Measurements from ENCODE around the gene LDLRAD1. TPM values are rescaled to one million over a fixed set of nuclear protein-coding genes. Genes with fewer than 3 reads are reported as not detected.
A peak's percentile ranks its signal among the peaks of the same experiment; 100 is the strongest.

LDLRAD1 gene
- total RNA-seq, 6 donors from 2014 or later: 0.46 to 27.4 (median 7.9) TPM

DNA sequence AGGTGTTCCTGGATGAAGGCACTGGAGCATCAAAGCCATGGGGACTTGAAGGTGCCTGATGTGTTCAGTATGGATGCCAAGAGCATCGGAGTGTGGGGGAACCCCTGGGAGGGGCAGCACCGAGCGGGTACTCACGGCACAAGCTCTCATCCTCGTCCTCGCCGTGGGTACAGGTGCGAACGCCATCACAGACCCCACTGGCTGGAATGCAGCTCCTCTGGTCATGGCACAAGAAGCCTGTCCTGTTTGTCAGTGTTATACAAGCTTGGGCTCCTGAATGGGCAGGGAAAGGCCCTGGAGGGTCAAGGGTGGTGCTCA lies 6.0 kb downstream of the LDLRAD1 start:
- WGBS, 2 donors: 80 to 98% methylated on average over 9 of the region's 9 CpGs

DNA sequence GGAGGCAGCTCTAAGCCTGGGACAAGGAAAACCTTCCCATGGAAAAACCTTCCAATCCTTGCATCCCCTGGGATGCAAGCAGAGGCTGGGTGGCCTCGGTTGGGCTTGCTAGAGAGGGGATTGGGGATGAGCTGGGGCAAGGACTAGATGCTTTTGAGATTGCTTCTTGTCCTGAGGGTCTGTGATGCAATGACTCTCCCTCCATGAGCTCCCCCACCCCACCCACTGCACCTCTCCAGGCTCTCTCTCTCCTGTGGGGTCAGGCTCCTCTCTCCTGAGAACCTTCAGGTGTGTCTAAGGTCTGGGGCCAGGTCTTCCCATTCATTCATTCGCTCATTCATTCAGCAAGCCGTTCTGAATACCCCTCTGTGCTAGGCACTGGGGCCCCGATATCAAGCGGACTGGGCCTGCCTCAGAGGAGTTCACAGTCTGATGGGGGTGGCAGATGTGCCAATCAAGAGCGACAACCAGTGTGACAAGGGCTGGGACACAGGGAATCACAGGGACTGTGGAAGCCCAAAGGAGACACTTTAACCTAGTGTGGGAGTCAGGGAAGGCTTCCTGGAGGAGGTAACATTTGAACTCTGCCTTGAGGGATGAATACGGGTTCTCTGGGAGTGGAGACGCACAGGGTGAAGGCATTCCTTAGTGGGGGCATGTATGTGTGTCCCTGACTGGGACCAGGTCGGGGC lies 6.5 kb downstream of the LDLRAD1 start:
- 80 to 84% methylated on average over 8 to 9 of the region's 9 CpGs for WGBS, 2 donors

More for the DNA sequence above, 6.0 kb downstream of the LDLRAD1 start:
- H3K4me1 ChIP-seq: peaks cover 0 to 9% (median 0%) of the 10 kb centered on the region in 4 donors
- H3K36me3 ChIP-seq: no peaks in the 10 kb centered on the region
- H3K9me3 ChIP-seq: no peaks in the 10 kb centered on the region
- no peaks in the 10 kb centered on the region for H3K27me3 ChIP-seq
- H3K4me3 ChIP-seq: no peak overlapping the region
- DNase-seq (peak in 1 of 2 donors; percentile 29), ATAC-seq (ENCODE audit: low FRiP score in 2 of 2) (no peak)
- no peak overlapping the region for H3K27ac ChIP-seq
- TF ChIP-seq, protein P1, sequence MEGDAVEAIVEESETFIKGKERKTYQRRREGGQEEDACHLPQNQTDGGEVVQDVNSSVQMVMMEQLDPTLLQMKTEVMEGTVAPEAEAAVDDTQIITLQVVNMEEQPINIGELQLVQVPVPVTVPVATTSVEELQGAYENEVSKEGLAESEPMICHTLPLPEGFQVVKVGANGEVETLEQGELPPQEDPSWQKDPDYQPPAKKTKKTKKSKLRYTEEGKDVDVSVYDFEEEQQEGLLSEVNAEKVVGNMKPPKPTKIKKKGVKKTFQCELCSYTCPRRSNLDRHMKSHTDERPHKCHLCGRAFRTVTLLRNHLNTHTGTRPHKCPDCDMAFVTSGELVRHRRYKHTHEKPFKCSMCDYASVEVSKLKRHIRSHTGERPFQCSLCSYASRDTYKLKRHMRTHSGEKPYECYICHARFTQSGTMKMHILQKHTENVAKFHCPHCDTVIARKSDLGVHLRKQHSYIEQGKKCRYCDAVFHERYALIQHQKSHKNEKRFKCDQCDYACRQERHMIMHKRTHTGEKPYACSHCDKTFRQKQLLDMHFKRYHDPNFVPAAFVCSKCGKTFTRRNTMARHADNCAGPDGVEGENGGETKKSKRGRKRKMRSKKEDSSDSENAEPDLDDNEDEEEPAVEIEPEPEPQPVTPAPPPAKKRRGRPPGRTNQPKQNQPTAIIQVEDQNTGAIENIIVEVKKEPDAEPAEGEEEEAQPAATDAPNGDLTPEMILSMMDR (IDR thresholded peaks at IDR 0.05): no peak
- TF ChIP-seq POLR2AphosphoS5 (IDR thresholded peaks at IDR 0.05) (no peak), POLR2A (IDR thresholded peaks at IDR 0.05) (no peak), EP300 (IDR thresholded peaks at IDR 0.05) (no peak)

DNA sequence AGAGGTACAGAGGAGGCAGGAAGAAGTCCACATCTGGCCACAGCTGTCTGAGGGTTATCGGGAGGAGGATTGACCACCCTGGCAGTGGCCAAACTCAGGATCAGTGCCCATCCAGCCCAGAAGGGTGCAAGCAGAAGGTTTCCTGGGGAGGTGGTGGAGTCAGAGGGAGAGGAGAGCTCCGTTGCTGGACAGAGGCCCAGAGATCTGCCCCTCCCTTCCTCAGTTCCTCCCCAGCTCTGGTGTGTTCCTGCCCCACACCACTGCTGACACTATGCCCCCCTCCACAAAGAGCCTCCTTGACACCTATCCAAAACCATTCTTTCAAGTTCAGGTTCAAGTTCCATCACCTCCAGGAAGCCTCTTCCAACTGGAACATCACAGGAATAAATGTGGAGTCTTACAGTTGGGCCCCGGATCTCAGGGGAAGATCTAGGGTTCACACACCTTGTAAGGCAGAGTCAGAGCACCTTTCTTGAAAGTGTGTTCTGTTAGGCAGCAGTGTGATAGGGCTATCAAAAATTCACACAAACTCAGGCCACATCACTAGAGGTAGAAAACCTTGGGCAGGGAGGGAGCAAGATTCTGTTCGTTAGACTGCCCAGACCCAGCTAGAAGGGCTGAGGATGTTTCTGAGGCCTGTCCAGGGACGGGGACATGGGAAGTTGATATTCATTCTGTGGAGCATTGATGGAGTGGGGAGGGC lies 7.4 kb downstream of the LDLRAD1 start:
- Histone ChIP-seq H3K36me3 (no peaks in the 10 kb centered on the region), H3K4me1 (no peaks in the 10 kb centered on the region), H3K27ac (no peak overlapping the region), H3K9me3 (no peaks in the 10 kb centered on the region), H3K4me3 (no peak overlapping the region), H3K27me3 (no peaks in the 10 kb centered on the region)
- no peak for ATAC-seq (ENCODE audit: low FRiP score in 2 of 2)
- no peak for DNase-seq
- 50 to 73% methylated on average over 4 to 5 of the region's 5 CpGs for whole genome bisulfite sequencing, 2 donors
- TF ChIP-seq EP300 (IDR thresholded peaks at IDR 0.05): no peak
- TF ChIP-seq, protein P1 (IDR thresholded peaks at IDR 0.05): no peak
- TF ChIP-seq POLR2AphosphoS5 (IDR thresholded peaks at IDR 0.05): no peak
- no peak for TF ChIP-seq POLR2A (IDR thresholded peaks at IDR 0.05)

More for the DNA sequence above, 6.5 kb downstream of the LDLRAD1 start:
- no peak overlapping the region for H3K27ac ChIP-seq
- ATAC-seq (ENCODE audit: low FRiP score in 2 of 2) (no peak), DNase-seq (no peak)
- H3K9me3 ChIP-seq: no peaks in the 10 kb centered on the region
- TF ChIP-seq EP300 (IDR thresholded peaks at IDR 0.05) (no peak), POLR2AphosphoS5 (IDR thresholded peaks at IDR 0.05) (no peak), POLR2A (IDR thresholded peaks at IDR 0.05) (no peak)
- TF ChIP-seq, protein P1 (IDR thresholded peaks at IDR 0.05): no peak
- H3K36me3 ChIP-seq: no peaks in the 10 kb centered on the region
- H3K4me3 ChIP-seq: no peak overlapping the region
- peaks cover 0 to 8% (median 0%) of the 10 kb centered on the region in 4 donors for H3K4me1 ChIP-seq
- no peaks in the 10 kb centered on the region for H3K27me3 ChIP-seq

DNA sequence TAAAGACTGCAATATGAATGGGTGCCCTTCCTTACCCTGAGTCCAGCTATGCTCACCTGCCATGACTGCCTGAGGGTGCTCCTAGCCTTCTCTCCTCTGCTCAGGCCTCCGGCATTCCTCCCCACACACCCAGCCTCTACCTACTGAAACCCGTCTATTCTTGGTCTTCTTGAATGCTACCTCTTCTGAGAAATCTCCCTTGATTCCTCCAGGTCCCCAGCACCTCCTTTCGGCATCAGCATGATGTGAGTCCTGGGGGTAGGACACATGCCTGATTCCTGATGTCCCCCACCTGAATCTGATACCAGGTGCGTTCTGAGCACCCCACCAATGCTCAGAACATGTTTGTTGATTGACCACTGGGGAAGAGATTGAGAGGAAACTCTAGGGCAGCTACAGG lies 8.6 kb downstream of the LDLRAD1 start:
- WGBS, 2 donors: 82 to 85% methylated on average over 4 of the region's 4 CpGs
- H3K27ac ChIP-seq: no peak overlapping the region
- H3K4me1 ChIP-seq: no peaks in the 10 kb centered on the region
- no peak for TF ChIP-seq EP300 (IDR thresholded peaks at IDR 0.05)
- TF ChIP-seq, protein P1 (IDR thresholded peaks at IDR 0.05): no peak
- no peak for TF ChIP-seq POLR2A (IDR thresholded peaks at IDR 0.05)
- TF ChIP-seq POLR2AphosphoS5 (IDR thresholded peaks at IDR 0.05): no peak
- no peak for ATAC-seq (ENCODE audit: low FRiP score in 2 of 2)
- H3K36me3 ChIP-seq: no peaks in the 10 kb centered on the region
- no peak for DNase-seq
- H3K27me3 ChIP-seq: no peaks in the 10 kb centered on the region
- H3K4me3 ChIP-seq: no peak overlapping the region
- no peaks in the 10 kb centered on the region for H3K9me3 ChIP-seq

All from upper lobe of left lung (tissue), 6 donors.